Sigmoid colon (tissue), 4 donors: ENCODE data around the gene UBE2E2.

Experiments
- POLR2AphosphoS5 ChIP-seq, 4 donors: sonication (generic); formaldehyde crosslinking; IDR thresholded peaks; one replicate each; pipeline ENCODE4 v1.6.1; 2017; ENCODE audit warnings: antibody characterized with exemption in 4 of 4
- TF ChIP-seq, protein P1 (sequence below), 4 experiments: fragments of 450-650 bp in 3 of 4; fragments of 200-600 bp in 1 of 4; IDR thresholded peaks; one replicate each; pipeline ENCODE4 v1.5.1; 2016 to 2019; ENCODE audit warnings: antibody characterized with exemption in 4 of 4, mild to moderate bottlenecking in 3 of 4, moderate library complexity in 2 of 4

DNA sequence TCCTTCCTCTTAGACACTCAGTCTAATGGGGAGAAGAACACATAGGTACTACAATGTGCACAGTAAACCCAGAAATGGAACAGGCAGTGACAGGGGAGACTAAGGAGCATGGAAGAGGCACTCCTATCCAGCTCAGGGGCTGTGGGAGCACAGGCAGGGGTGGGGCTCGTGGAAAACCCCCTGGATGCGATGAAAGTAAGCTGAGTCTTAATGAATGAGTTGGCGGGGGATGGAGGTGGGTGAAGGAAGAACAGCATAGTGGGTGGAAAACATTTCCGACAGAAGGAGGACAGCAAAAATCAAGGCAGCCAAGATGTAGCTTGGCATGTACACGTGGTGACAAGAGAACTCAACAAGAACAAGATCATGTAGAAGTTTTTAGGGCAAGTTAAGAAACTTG lies 33.6 kb upstream of the UBE2E2 start:
- TF ChIP-seq, protein P1, sequence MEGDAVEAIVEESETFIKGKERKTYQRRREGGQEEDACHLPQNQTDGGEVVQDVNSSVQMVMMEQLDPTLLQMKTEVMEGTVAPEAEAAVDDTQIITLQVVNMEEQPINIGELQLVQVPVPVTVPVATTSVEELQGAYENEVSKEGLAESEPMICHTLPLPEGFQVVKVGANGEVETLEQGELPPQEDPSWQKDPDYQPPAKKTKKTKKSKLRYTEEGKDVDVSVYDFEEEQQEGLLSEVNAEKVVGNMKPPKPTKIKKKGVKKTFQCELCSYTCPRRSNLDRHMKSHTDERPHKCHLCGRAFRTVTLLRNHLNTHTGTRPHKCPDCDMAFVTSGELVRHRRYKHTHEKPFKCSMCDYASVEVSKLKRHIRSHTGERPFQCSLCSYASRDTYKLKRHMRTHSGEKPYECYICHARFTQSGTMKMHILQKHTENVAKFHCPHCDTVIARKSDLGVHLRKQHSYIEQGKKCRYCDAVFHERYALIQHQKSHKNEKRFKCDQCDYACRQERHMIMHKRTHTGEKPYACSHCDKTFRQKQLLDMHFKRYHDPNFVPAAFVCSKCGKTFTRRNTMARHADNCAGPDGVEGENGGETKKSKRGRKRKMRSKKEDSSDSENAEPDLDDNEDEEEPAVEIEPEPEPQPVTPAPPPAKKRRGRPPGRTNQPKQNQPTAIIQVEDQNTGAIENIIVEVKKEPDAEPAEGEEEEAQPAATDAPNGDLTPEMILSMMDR (IDR thresholded peaks at IDR 0.05): no peak
- TF ChIP-seq POLR2AphosphoS5 (IDR thresholded peaks at IDR 0.05): no peak
